Measurements from ENCODE around the gene B4GALT2.

B4GALT2 gene

DNA sequence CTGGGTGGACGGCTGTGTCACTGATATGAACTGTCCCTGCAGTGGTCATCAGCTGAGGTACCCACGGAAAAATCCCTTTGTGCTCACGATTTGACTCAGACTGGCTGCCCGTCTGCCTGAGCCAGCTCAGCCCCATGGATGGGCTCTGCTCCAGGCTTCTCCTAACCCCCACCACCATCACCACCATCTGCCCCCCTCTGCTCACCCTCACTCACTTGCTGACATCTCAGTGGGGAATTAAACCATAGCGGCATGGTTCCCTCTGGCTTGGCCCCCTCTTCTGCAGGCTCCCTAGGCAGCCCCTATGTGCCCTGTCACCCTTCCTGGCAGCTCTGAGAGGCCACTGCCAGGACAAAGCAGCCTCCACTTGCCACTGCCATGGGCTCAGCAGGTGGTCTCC, 34.9 kb downstream of the B4GALT2 start:
- TF ChIP-seq, protein P1, sequence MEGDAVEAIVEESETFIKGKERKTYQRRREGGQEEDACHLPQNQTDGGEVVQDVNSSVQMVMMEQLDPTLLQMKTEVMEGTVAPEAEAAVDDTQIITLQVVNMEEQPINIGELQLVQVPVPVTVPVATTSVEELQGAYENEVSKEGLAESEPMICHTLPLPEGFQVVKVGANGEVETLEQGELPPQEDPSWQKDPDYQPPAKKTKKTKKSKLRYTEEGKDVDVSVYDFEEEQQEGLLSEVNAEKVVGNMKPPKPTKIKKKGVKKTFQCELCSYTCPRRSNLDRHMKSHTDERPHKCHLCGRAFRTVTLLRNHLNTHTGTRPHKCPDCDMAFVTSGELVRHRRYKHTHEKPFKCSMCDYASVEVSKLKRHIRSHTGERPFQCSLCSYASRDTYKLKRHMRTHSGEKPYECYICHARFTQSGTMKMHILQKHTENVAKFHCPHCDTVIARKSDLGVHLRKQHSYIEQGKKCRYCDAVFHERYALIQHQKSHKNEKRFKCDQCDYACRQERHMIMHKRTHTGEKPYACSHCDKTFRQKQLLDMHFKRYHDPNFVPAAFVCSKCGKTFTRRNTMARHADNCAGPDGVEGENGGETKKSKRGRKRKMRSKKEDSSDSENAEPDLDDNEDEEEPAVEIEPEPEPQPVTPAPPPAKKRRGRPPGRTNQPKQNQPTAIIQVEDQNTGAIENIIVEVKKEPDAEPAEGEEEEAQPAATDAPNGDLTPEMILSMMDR (conservative IDR thresholded peaks at IDR 0.05) = no peak
- TF ChIP-seq ZFX (IDR thresholded peaks at IDR 0.05) = no peak

DNA sequence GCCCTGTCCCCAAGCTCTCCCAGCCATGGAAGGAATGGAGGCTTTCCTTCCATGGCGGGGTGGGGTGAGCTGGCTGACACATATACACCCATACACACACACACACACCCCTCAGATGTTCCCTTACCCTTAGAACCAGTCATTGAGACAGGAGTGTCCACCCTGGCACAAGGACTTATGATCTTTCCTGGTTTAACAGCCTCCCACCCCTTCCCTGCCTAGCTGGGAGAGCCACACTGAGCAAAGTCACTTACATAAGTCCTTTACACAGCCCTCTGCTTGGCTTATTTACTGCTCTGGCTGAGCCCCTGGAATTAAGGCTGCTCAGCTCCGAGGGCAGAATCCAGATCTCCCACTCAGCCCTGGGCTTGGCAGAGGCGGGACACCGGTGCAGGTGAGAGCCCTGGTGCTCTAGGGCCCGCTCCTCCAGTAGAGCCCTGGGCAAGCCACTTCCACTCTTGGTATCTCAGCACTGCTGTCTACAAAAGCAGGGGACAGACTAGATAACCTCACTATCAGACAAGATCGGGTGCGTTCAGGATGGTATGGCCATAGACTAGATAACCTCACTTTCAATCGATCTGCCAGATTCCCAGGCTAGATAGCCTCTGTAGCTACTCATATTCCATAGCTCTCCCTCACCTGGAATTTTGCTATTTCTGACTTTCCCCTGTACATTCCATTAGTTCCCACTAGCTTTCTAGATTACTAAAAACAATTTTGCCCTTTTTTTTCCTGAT, 35.5 kb downstream of the B4GALT2 start:
- TF ChIP-seq ZFX (IDR thresholded peaks at IDR 0.05) = no peak
- TF ChIP-seq, protein P1 (conservative IDR thresholded peaks at IDR 0.05) = no peak
- H3K27ac ChIP-seq = no peak overlapping the region

More for the DNA sequence above, 34.9 kb downstream of the B4GALT2 start:
- no peak overlapping the region for H3K27ac ChIP-seq

DNA sequence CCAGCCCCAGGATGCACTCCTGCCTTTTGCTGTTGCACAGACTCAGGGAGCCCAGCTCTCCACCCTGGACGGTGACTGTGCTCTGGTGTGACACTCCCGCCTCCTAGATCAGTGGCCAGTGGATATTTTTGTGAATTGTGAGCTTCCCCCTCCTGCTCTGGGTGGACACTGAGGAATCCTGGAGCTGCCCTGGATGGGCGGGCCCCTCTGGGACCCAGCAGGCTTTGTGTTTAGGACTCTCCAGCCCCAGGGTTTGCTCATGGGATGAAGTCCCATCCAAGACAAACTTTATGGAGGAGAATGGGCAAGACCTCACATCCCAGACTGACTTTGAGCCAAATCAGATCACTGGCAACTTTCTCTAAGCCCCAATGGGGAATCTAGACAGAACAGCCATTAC, 36.2 kb downstream of the B4GALT2 start:
- TF ChIP-seq, protein P1 (conservative IDR thresholded peaks at IDR 0.05) = no peak
- no peak for TF ChIP-seq ZFX (IDR thresholded peaks at IDR 0.05)
- no peak overlapping the region for H3K27ac ChIP-seq

DNA sequence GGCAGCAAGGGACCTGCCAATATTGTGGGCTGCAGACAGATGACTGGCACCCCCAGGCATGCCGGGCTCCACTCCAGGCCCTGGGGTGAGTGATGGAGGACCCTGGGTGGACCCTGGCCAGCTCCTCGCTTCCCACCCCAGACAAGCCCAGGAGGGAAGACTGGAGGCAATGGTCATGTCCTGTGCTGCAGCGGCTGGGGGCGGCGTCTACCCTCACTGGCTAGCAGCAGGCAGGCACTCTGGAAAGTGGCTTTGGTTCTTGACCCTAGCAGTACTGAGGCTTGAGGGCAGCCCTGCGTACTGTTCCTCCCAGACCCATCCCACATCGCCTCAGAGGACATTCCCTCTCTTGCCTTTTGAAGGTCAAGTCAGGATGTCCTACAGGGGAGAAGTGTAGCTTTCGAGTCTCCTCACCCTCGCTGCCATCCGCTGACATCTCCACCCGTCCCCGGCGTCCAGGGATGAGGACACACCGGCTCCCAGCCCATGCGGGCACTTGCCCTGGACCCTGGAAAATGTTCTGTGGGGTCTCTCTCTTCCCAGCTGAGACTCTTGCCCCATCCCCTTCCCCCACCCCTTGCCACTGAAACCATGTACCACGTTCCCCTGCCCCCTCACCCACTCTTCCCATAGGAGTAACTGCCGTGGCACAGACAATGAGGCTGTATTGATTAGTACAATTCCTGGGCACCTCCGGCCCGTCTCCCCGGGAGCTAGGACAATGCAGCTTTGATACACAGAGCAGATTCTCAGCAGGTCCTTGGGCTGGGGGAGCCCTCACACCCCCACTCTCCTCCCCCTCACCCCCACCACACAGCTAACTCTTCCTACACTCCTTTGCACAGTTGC, 37.3 kb downstream of the B4GALT2 start:
- H3K27ac ChIP-seq = no peak overlapping the region
- TF ChIP-seq, protein P1 (conservative IDR thresholded peaks at IDR 0.05) = no peak
- no peak for TF ChIP-seq ZFX (IDR thresholded peaks at IDR 0.05)

DNA sequence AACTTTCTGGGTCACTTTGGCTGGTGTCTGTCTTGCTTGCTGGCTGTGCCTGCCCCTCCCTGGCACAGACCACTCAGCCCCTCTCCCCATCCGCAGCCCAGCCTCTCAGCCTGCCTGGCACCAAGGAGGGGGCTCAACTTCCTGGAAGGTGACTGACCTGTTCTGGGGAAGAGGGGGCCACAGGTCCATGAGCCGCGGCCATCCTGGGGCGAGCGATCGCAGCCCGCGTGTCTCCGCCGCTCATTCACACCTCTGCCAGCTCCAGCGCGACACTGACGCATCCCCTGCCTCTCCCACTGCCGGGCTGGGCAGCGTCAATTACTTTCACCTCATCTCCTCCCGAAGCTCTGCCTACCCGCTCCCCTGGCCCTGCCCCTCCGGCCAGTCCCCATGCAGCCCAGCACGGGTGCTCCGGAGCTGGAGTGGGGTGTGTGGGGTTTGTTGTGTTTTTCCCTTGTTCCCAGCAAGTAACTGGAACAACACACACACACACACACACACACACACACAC, 37.9 kb downstream of the B4GALT2 start:
- TF ChIP-seq, protein P1 (conservative IDR thresholded peaks at IDR 0.05) = no peak
- TF ChIP-seq ZFX (IDR thresholded peaks at IDR 0.05) = no peak
- no peak overlapping the region for H3K27ac ChIP-seq

DNA sequence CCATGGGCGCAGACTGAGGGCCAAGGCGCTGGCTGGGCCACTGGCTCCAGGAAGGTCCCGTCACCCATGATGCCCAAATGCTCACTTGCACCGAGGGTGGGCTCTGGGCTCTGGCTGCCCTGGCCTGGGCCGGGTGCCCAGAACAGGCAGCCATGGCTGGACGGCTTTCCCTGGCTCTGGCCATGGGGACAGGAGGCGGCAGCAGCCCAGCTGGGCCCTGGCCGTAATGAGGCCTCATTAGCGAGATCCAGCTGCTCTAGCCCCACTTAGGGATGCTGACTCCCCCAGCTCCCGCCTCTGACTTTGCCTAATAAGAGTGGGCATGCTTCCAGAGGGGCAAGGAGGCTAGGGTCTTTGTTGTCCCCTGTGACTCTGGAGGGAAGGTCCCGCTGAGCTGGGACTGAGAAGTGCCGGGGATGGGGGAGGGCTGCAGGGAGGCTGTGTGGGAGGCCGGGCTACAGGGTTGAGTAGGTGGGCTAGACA, 40.5 kb downstream of the B4GALT2 start:
- no peak overlapping the region for H3K27ac ChIP-seq
- TF ChIP-seq, protein P1 (conservative IDR thresholded peaks at IDR 0.05) = no peak
- no peak for TF ChIP-seq ZFX (IDR thresholded peaks at IDR 0.05)

DNA sequence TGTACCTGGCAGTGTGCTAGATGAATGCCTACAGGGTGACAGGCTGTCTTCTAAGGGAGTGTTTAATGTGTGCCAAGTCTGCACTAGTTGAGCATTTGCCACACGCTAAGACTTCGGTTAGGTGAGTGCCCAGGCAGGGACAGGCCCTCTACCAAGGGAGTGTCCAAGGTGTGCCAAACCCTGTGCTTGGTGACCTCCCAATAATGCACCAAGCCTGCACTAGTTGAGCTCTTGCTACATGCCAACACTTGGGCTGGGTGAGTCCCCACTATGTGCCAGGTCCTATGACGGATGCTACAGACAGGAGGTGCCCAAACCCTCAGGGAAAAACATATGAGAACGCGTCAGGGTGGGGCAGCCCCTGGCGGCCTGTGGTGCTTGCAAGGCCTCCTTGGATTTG, 41.5 kb downstream of the B4GALT2 start:
- no peak overlapping the region for H3K27ac ChIP-seq
- TF ChIP-seq, protein P1 (conservative IDR thresholded peaks at IDR 0.05) = no peak
- no peak for TF ChIP-seq ZFX (IDR thresholded peaks at IDR 0.05)

All from C4-2B (cell line).